ENCODE data around the gene TTLL12. TPM values are rescaled to one million over a fixed set of nuclear protein-coding genes. Genes with fewer than 3 reads are reported as not detected.

The TTLL12 gene
- total RNA-seq, 1 donor from 2014 or later, result 85.7 TPM

DNA sequence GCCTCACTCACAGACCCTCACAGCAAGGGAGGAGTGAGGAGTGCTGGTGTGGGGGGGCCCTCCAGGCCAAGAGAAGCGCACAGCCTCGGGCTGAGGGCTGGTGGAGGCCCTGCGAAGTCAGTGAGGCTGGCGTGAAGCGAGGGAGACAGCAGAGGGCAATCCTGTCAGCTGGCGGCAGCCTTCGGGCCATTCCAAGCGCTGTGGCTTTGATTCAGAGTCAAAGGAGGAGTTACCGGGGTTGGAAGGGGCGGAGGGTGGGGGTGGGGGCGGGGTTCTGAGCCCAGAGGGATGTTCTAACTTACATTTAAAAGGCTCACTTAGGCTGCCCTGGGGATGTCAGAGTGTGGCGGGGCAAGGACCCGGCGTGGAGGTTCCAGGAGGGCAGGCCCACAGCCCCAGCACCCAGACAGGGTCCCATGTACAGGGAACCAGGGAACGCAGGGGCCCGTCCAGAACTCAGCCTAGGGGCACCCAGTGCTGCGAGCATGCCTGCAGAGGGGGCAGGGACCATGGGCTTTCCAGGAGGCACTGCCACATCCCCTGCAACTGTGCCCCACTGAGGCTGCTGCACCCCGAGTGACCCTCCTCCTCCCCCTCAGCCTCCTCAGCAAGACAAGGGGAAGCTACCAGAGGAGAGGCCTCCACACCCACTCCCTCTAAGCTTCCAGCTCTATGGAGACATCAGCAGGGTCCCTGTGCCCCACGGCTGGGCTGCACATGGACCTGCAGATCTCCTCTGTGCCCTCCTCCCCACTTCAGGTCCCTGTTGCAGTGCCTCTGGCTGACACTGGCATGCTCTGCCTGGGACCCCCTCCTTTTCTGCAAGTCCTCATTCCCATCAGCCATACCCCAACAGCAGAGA is 39.7 kb upstream of the TTLL12 start:
- peaks cover 10% of the 10 kb centered on the region for H3K27me3 Mint-ChIP-seq (ENCODE audit: low read depth)
- no peaks in the 10 kb centered on the region for H3K36me3 Mint-ChIP-seq (ENCODE audit: low read depth)
- DNase-seq (ENCODE audit: low spot score), result no peak
- no peak overlapping the region for H3K27ac Mint-ChIP-seq
- intact Hi-C loops (cut with micrococcal nuclease), result no loop called here
- H3K4me3 Mint-ChIP-seq (ENCODE audit: low read depth), result no peak overlapping the region
- no peaks in the 10 kb centered on the region for H3K9me3 Mint-ChIP-seq
- peaks cover 5% of the 10 kb centered on the region for H3K4me1 Mint-ChIP-seq (ENCODE audit: low read depth)

DNA sequence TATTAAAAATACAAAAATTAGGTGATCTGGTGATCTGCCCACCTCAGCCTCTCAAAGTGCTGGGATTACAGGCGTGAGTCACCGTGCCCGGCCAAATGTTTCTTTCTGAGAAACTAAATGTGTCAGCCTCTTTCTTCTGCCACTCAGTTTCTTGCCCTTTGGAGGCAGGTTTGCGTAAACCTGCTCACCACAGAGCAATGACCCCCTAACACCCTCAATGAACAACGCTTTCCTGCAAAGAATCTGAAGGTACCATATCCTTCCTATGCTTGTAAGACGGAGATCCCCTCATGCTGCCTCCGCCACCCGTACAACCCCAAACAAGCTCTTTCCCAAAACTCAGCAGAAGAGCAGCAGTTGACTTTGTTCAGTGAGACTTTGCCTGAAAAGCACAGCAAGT is 38.7 kb upstream of the TTLL12 start:
- no peaks in the 10 kb centered on the region for H3K4me1 Mint-ChIP-seq (ENCODE audit: low read depth)
- H3K36me3 Mint-ChIP-seq (ENCODE audit: low read depth), result no peaks in the 10 kb centered on the region
- intact Hi-C loops (cut with micrococcal nuclease), result no loop called here
- DNase-seq (ENCODE audit: low spot score), result no peak
- H3K27ac Mint-ChIP-seq, result no peak overlapping the region
- H3K9me3 Mint-ChIP-seq, result no peaks in the 10 kb centered on the region
- H3K27me3 Mint-ChIP-seq (ENCODE audit: low read depth), result peaks cover 9% of the 10 kb centered on the region
- H3K4me3 Mint-ChIP-seq (ENCODE audit: low read depth), result no peak overlapping the region

DNA sequence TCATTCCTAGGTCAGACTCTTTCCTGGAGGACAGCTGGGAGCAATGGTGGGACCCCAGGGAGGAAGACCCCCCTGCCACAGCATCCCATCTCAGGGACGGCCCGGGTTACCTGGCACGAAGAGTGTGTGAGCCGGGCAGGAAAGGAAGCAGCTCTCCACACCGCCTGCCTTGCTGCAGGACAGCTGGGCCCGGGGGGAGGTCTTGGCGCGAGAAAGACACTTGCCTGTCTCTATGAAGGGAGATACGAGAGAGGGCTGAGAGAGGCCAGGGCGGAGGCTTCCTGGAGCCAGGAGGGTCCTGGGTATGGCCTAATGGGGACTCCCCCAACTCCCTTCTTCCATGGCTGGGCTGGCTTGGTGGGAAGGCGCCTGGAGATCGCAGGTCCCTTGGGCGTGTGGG is 36.1 kb upstream of the TTLL12 start:
- Mint-ChIP-seq H3K27ac (no peak overlapping the region), H3K27me3 (ENCODE audit: low read depth) (peaks cover 9% of the 10 kb centered on the region), H3K4me3 (ENCODE audit: low read depth) (no peak overlapping the region), H3K4me1 (ENCODE audit: low read depth) (no peaks in the 10 kb centered on the region), H3K9me3 (no peaks in the 10 kb centered on the region), H3K36me3 (ENCODE audit: low read depth) (no peaks in the 10 kb centered on the region)
- no peak for DNase-seq (ENCODE audit: low spot score)
- intact Hi-C loops (cut with micrococcal nuclease), result no loop called here

DNA sequence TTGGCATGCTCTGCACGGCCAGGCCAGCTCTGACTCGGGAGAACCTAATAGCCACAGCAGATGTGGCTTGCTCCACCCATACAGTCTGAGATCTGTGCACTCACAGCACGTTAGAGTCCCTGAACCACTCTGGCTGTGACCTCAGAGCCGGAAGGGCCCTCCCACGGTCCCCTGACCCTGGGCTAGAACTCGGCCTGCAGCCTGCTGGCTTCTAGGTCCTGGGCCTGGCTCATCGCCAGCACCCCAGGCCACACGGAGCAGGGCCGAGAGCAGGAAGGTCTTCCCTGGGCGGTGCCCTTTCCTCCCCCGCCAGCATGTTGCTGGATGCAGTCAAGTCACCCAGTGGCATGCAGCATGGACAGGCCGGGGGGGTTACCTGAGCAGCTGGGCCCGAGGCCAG is 35.3 kb upstream of the TTLL12 start:
- DNase-seq (ENCODE audit: low spot score), result no peak
- intact Hi-C loops (cut with micrococcal nuclease), result no loop called here
- no peak overlapping the region for H3K27ac Mint-ChIP-seq
- peaks cover 9% of the 10 kb centered on the region for H3K27me3 Mint-ChIP-seq (ENCODE audit: low read depth)
- no peaks in the 10 kb centered on the region for H3K4me1 Mint-ChIP-seq (ENCODE audit: low read depth)
- no peak overlapping the region for H3K4me3 Mint-ChIP-seq (ENCODE audit: low read depth)
- H3K36me3 Mint-ChIP-seq (ENCODE audit: low read depth), result no peaks in the 10 kb centered on the region
- no peaks in the 10 kb centered on the region for H3K9me3 Mint-ChIP-seq

DNA sequence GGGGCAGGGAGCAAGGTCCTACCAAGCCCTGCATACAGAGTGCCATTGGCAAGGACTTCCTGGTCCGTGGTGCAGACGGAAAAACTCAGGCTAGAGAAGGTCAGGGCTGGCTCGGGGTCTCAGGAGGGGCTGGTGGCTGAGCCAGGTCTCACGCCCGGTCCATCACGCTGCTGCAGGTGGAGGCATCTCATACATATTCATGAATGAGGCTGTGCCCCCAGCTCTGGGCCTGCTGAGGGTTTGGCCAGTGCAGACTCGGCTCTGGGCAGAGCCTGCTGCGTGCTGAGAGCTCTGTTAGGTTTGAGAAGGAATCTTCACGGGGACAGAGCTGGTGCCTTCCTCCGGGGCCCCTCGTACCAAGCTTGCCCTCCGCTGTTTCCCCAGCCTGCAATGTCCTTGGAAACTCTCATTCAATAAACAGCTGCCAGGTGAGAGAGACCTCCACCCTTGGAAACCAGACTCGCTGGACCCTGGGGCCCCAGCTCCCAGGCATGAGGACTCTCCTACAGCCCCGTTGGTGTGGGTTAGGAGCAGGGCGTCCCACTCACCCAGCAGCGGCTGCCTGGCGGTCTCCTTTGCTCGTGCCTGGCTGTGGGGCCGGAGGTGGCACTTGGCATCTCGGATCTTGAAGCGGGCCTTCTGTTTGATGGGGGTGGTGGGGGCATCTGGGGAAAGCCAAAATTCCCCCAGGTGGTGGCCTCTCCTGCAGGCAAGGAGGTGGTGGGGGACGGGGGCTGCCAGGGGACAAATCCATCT is 33.9 kb upstream of the TTLL12 start:
- no peak overlapping the region for H3K4me3 Mint-ChIP-seq (ENCODE audit: low read depth)
- H3K27me3 Mint-ChIP-seq (ENCODE audit: low read depth), result peaks cover 6% of the 10 kb centered on the region
- no peak overlapping the region for H3K27ac Mint-ChIP-seq
- H3K9me3 Mint-ChIP-seq, result no peaks in the 10 kb centered on the region
- H3K4me1 Mint-ChIP-seq (ENCODE audit: low read depth), result no peaks in the 10 kb centered on the region
- intact Hi-C loops (cut with micrococcal nuclease), result no loop called here
- no peaks in the 10 kb centered on the region for H3K36me3 Mint-ChIP-seq (ENCODE audit: low read depth)
- no peak for DNase-seq (ENCODE audit: low spot score)

DNA sequence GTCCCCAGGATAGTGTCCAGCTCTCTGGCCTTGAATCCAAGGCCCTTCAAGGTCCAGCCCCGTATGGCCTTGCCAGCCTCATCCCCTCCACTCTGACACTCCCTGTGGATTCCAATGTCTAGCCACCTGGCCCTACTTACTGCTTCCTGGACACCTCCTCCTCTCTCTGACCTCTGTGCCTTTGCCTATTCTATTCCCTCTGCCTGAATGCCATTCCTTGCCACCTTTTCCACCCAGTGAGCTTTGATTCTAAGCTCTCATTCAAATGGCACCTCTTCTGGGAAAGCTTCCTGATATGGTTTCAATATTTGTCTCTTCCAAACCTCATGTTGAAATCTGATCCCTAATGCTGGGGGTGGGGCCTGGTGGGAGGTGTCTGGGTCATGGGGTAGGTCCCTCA is 31.9 kb upstream of the TTLL12 start:
- H3K9me3 Mint-ChIP-seq, result no peaks in the 10 kb centered on the region
- H3K27ac Mint-ChIP-seq, result no peak overlapping the region
- intact Hi-C loops (cut with micrococcal nuclease), result no loop called here
- no peaks in the 10 kb centered on the region for H3K4me1 Mint-ChIP-seq (ENCODE audit: low read depth)
- no peak for DNase-seq (ENCODE audit: low spot score)
- no peaks in the 10 kb centered on the region for H3K27me3 Mint-ChIP-seq (ENCODE audit: low read depth)
- H3K4me3 Mint-ChIP-seq (ENCODE audit: low read depth), result no peak overlapping the region
- no peaks in the 10 kb centered on the region for H3K36me3 Mint-ChIP-seq (ENCODE audit: low read depth)

DNA sequence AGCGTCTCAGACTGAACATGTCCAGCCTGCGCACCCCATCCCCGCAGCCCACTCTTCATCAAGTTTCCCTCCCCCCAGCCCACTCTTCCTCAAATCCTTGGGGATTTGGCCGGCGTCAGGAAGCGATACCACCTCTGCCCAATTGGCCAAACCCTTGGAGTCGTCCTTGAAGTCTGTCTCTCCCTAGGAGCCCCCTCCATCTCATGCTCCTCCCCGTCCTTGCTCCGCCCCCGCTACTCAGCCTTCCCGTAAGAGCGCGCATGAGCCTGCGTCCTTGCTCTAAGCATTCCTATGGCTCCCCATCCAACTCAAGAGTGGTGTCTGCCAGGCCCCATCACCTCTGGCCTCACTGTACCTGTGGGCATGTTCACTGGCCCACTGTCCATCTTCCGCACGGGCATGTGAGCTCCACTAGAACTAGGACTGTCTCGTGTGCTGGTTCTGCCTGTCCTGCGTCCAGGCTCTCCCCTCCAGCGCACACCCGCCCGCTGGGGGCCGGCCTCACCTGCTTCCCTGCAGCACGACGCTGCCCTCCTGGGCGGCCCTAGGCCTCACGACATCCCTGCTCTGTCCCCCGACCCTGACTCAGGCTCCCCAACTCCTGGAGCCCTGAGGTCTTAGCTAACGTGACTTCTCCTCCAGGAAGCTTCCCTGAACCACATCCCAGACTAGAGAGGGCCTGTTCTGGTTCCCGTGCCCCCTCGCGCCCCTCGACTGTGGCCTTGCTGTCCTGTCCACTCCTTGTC is 30.5 kb upstream of the TTLL12 start:
- Mint-ChIP-seq H3K36me3 (ENCODE audit: low read depth) (no peaks in the 10 kb centered on the region), H3K27ac (no peak overlapping the region), H3K4me3 (ENCODE audit: low read depth) (no peak overlapping the region), H3K4me1 (ENCODE audit: low read depth) (no peaks in the 10 kb centered on the region), H3K9me3 (no peaks in the 10 kb centered on the region), H3K27me3 (ENCODE audit: low read depth) (no peaks in the 10 kb centered on the region)
- no peak for DNase-seq (ENCODE audit: low spot score)
- intact Hi-C loops (cut with micrococcal nuclease), result no loop called here

DNA sequence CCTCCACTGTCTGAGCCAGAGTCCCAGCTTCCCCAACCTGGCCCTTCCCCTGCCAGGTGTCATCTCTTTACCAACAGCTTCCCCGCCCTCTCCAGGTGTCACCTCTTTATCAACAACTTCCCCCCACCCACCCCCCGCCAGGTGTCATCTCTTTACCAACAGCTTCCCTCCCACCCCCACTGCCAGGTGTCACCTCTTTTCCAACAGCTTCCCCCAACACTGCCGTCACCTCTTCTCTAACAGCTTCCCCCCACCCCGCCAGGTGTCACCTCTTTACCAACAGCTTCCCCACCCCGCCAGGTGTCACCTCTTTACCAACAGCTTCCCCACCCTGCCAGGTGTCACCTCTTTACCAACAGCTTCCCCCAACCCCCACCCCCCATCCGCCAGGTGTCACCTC is 29.8 kb upstream of the TTLL12 start:
- H3K27ac Mint-ChIP-seq, result no peak overlapping the region
- intact Hi-C loops (cut with micrococcal nuclease), result no loop called here
- H3K9me3 Mint-ChIP-seq, result no peaks in the 10 kb centered on the region
- no peak overlapping the region for H3K4me3 Mint-ChIP-seq (ENCODE audit: low read depth)
- no peaks in the 10 kb centered on the region for H3K4me1 Mint-ChIP-seq (ENCODE audit: low read depth)
- no peaks in the 10 kb centered on the region for H3K36me3 Mint-ChIP-seq (ENCODE audit: low read depth)
- no peak for DNase-seq (ENCODE audit: low spot score)
- no peaks in the 10 kb centered on the region for H3K27me3 Mint-ChIP-seq (ENCODE audit: low read depth)

DNA sequence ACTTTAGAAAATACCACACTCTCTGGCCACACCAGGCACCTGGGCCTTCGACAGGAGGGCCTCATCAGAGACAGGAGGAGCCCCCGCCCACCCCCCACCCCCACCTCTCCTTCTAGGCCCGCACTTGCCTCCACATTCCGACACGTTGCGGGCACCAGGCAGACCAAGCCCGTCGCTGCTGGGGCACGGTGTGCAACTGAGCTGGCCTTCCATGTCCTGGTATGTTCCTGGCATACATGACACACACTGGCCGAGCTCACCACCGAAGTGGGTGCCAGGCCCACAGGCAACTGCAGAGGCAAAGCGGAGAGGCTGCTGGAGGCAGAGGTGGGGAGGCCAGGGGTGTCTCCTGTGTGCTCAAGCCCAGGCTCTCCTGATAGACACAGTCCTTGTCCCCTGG is 27.0 kb upstream of the TTLL12 start:
- H3K4me1 Mint-ChIP-seq (ENCODE audit: low read depth), result no peaks in the 10 kb centered on the region
- no peaks in the 10 kb centered on the region for H3K36me3 Mint-ChIP-seq (ENCODE audit: low read depth)
- DNase-seq (ENCODE audit: low spot score), result no peak
- intact Hi-C loops (cut with micrococcal nuclease), result no loop called here
- no peaks in the 10 kb centered on the region for H3K27me3 Mint-ChIP-seq (ENCODE audit: low read depth)
- H3K27ac Mint-ChIP-seq, result no peak overlapping the region
- no peaks in the 10 kb centered on the region for H3K9me3 Mint-ChIP-seq
- H3K4me3 Mint-ChIP-seq (ENCODE audit: low read depth), result no peak overlapping the region

DNA sequence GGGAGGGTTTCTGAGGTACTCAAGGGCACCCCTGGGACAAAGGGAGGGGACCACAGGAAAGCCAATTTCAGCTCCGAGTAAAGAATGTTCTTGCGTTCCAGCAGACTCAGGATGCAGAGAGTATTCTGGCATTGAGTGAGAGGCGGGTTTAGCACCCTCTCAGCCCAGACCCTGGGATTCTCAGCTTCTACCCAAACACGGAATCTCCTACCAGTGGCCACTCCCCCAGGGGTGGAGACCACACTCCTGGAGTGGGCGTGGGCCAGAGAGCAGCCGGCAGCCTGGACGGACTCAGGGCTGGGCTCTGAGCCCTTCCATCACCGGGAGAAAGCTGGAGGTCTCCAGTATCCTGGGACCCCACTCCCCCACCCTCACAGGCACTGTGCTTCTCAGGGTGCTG is 26.1 kb upstream of the TTLL12 start:
- no peak overlapping the region for H3K27ac Mint-ChIP-seq
- DNase-seq (ENCODE audit: low spot score), result no peak
- no peaks in the 10 kb centered on the region for H3K9me3 Mint-ChIP-seq
- H3K4me1 Mint-ChIP-seq (ENCODE audit: low read depth), result no peaks in the 10 kb centered on the region
- intact Hi-C loops (cut with micrococcal nuclease), result no loop called here
- no peak overlapping the region for H3K4me3 Mint-ChIP-seq (ENCODE audit: low read depth)
- H3K36me3 Mint-ChIP-seq (ENCODE audit: low read depth), result no peaks in the 10 kb centered on the region
- H3K27me3 Mint-ChIP-seq (ENCODE audit: low read depth), result no peaks in the 10 kb centered on the region

DNA sequence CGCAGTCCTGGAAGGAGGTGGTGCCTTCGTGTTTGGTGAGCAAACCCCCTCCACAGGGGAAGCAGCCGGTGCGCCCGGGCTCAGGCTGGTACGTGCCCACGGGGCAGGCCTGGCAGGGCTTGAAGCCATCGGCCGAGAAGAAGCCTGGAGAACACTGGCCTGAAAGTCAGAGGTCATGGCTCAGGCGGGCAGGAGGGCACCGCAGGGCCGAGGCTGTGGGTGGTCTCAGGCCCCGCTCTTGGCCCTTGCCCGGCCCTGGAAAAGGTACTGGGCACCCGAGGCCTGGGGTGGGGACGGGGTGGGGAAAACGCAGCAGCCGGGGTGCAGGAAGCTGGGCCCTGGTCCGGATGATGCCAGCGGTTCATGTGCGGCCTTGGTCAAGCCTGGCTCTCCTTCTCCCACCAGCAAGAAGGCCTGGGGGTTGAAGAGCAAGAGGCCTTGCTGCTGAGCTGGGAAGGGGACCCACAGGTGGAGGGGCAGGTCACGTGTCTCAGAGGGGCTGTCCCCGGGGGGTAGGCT is 25.6 kb upstream of the TTLL12 start:
- no peaks in the 10 kb centered on the region for H3K9me3 Mint-ChIP-seq
- no peak overlapping the region for H3K27ac Mint-ChIP-seq
- H3K4me3 Mint-ChIP-seq (ENCODE audit: low read depth), result no peak overlapping the region
- no peaks in the 10 kb centered on the region for H3K36me3 Mint-ChIP-seq (ENCODE audit: low read depth)
- no peaks in the 10 kb centered on the region for H3K27me3 Mint-ChIP-seq (ENCODE audit: low read depth)
- no peaks in the 10 kb centered on the region for H3K4me1 Mint-ChIP-seq (ENCODE audit: low read depth)
- intact Hi-C loops (cut with micrococcal nuclease), result no loop called here
- DNase-seq (ENCODE audit: low spot score), result no peak

DNA sequence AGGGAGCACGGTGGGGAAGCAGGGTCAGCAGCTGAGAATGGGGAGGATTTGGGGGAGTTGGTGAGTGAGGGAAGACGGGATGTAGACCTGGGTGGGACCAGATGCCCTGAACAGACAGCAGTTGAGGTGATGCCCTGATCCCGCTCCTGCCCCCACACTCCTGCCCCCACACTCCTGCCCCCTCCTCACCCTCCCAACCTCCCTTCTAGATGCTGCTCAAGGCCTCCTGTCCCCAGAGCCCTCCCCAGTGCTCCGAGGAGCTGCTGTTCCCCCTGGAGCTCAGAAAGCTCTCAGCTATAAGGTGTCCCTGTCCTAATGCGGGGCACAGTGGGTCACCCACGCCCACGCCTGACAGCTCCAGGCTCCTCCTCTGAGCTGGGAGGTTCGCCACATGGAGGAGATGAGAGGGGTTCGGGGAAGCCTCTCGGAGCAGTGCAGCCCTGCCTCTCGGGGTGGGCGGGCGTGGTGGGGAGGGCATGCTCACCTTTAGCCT is 25.1 kb upstream of the TTLL12 start:
- no peaks in the 10 kb centered on the region for H3K27me3 Mint-ChIP-seq (ENCODE audit: low read depth)
- no peak overlapping the region for H3K4me3 Mint-ChIP-seq (ENCODE audit: low read depth)
- intact Hi-C loops (cut with micrococcal nuclease), result no loop called here
- H3K4me1 Mint-ChIP-seq (ENCODE audit: low read depth), result no peaks in the 10 kb centered on the region
- no peak for DNase-seq (ENCODE audit: low spot score)
- no peak overlapping the region for H3K27ac Mint-ChIP-seq
- H3K9me3 Mint-ChIP-seq, result no peaks in the 10 kb centered on the region
- H3K36me3 Mint-ChIP-seq (ENCODE audit: low read depth), result no peaks in the 10 kb centered on the region

Measured in activated T-helper 2 cell treated with anti-CD3 and anti-CD28 coated beads, Interferon-gamma antibody, Interleukin-2, Interleukin-4, amounts not matched to agents 10 μg/mL and 5 μg/mL and 100 μg/mL, durations not matched to agents 14 hours and 24 hours and 36 hours (primary cell).